Hepatocyte (in vitro differentiated cells): ENCODE data around the gene DPM1. TPM values are rescaled to one million over a fixed set of nuclear protein-coding genes. Genes with fewer than 3 reads are reported as not detected.

Experiments
- DNase-seq: peaks from one replicate; pipeline ENCODE4 v3.0.0-alpha.2; 2016; ENCODE audit warnings: low spot score
- H2AFZ ChIP-seq: fragments of 200-600 bp; sonication (generic); 2 replicates; pipeline ENCODE4 v1.6.0; 2016; ENCODE audit warnings: antibody characterized with exemption, mild to moderate bottlenecking
- H3K27ac ChIP-seq: fragments of 200-600 bp; sonication (generic); 2 replicates; pipeline ENCODE4 v1.5.1; 2016; ENCODE audit warnings: mild to moderate bottlenecking
- H3K27me3 ChIP-seq: fragments of 200-600 bp; sonication (generic); 2 replicates; pipeline ENCODE4 v1.6.1; 2016
- H3K36me3 ChIP-seq: fragments of 200-600 bp; sonication (generic); replicated peaks from 2 replicates; pipeline ENCODE4 v1.5.1; 2016; ENCODE audit warnings: low read depth; ENCODE audit not compliant: insufficient read depth
- H3K4me1 ChIP-seq: fragments of 200-600 bp; sonication (generic); 2 replicates; pipeline ENCODE4 v1.5.1; 2016; ENCODE audit warnings: mild to moderate bottlenecking, moderate library complexity; ENCODE audit not compliant: insufficient read depth
- H3K4me2 ChIP-seq: fragments of 200-600 bp; sonication (generic); 2 replicates; pipeline ENCODE4 v1.6.0; 2016
- H3K4me3 ChIP-seq: fragments of 200-600 bp; sonication (generic); 2 replicates; pipeline ENCODE4 v1.5.1; 2016; ENCODE audit warnings: mild to moderate bottlenecking
- H3K79me2 ChIP-seq: fragments of 200-600 bp; sonication (generic); 2 replicates; pipeline ENCODE4 v1.6.0; 2017; ENCODE audit warnings: mild to moderate bottlenecking
- H3K9me2 ChIP-seq: fragments of 200-600 bp; sonication (generic); replicated peaks from 2 replicates; pipeline ENCODE4 v1.6.0; 2017; ENCODE audit warnings: mild to moderate bottlenecking; ENCODE audit not compliant: insufficient read depth
- H3K9me3 ChIP-seq: fragments of 200-600 bp; sonication (generic); 2 replicates; pipeline ENCODE4 v1.5.1; 2016; ENCODE audit warnings: low read depth, mild to moderate bottlenecking
- H4K20me1 ChIP-seq: fragments of 200-600 bp; sonication (generic); 2 replicates; pipeline ENCODE4 v1.6.0; 2016; ENCODE audit warnings: mild to moderate bottlenecking; ENCODE audit not compliant: insufficient read depth, poor library complexity, severe bottlenecking
- EZH2 ChIP-seq: fragments of 200-600 bp; sonication (generic); IDR thresholded peaks from 2 replicates; pipeline ENCODE4 v1.6.1; 2016; ENCODE audit warnings: antibody characterized with exemption, mild to moderate bottlenecking, borderline replicate concordance
- EZH2phosphoT487 ChIP-seq: fragments of 200-600 bp; sonication (generic); IDR thresholded peaks from one replicate; pipeline ENCODE4 v1.6.1; 2018; ENCODE audit warnings: antibody characterized with exemption, mild to moderate bottlenecking, low read depth, moderate library complexity; ENCODE audit not compliant: unreplicated experiment, severe bottlenecking
- WGBS: methylation state at CpG from one replicate; pipeline ENCODE4 v1.1.6; 2016; ENCODE audit warnings: low lambda C conversion rate; ENCODE audit errors: missing lambda C conversion rate; 5-methylcytosine and 5-hydroxymethylcytosine counted together
- polyA plus RNA-seq: library from polyadenylated mRNA; unstranded; fragments of >200 nt; fragmentation: Nextera tagmentation; extraction: Ambion mirVana; gene quantifications from 2 replicates; pipeline ENCODE4 v1.2.1, GENCODE V29; 2016
- total RNA-seq: library from RNA; depleted of rRNA; stranded (reverse); fragments of >200 nt; gene quantifications from 2 replicates; pipeline ENCODE4 v1.2.3, GENCODE V29; 2014
- TF ChIP-seq, protein P1 (sequence below): fragments of 200-600 bp; sonication (generic); IDR thresholded peaks from 2 replicates; pipeline ENCODE4 v1.5.1; 2016; ENCODE audit warnings: antibody characterized with exemption, mild to moderate bottlenecking; ENCODE audit not compliant: poor library complexity

Gene DPM1
- total and polyA plus RNA-seq, 2 experiments from 2014 or later, result 72.9 to 84.3 TPM

DNA sequence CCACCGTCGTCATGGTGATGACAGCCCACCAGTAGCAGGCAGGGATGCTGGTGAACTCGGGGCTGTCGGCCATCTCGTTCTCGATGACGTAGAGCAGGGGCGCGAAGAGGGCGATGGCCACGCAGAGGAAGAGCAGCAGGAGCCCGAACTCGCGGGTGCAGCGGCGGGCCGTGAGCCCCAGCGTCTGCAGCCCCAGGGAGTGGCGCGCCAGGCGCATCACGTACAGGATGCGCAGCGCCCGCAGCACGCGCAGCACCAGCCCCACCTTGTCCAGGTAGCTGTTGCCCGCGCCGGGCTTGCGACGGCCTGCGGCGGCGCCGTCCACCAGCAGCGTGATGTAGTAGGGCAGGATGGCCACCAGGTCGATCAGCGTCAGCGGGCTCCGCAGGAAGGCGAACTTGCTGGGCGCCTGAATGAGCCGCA lies 46.0 kb upstream of the DPM1 start:
- DNase-seq, result no peak
- Histone ChIP-seq H4K20me1 (no peaks in the 10 kb centered on the region), H3K27ac (no peak overlapping the region), H3K9me2 (no peaks in the 10 kb centered on the region), H3K4me3 (no peak overlapping the region), H3K27me3 (no peaks in the 10 kb centered on the region), H3K9me3 (no peaks in the 10 kb centered on the region), H3K79me2 (no peaks in the 10 kb centered on the region), H3K36me3 (no peaks in the 10 kb centered on the region), H3K4me1 (no peaks in the 10 kb centered on the region), H3K4me2 (no peak overlapping the region), H2AFZ (no peak overlapping the region)
- no peak for TF ChIP-seq EZH2phosphoT487
- no peak for TF ChIP-seq EZH2
- TF ChIP-seq, protein P1, sequence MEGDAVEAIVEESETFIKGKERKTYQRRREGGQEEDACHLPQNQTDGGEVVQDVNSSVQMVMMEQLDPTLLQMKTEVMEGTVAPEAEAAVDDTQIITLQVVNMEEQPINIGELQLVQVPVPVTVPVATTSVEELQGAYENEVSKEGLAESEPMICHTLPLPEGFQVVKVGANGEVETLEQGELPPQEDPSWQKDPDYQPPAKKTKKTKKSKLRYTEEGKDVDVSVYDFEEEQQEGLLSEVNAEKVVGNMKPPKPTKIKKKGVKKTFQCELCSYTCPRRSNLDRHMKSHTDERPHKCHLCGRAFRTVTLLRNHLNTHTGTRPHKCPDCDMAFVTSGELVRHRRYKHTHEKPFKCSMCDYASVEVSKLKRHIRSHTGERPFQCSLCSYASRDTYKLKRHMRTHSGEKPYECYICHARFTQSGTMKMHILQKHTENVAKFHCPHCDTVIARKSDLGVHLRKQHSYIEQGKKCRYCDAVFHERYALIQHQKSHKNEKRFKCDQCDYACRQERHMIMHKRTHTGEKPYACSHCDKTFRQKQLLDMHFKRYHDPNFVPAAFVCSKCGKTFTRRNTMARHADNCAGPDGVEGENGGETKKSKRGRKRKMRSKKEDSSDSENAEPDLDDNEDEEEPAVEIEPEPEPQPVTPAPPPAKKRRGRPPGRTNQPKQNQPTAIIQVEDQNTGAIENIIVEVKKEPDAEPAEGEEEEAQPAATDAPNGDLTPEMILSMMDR, result no peak
- WGBS, result 98% methylated on average over 44 of the region's 44 CpGs

DNA sequence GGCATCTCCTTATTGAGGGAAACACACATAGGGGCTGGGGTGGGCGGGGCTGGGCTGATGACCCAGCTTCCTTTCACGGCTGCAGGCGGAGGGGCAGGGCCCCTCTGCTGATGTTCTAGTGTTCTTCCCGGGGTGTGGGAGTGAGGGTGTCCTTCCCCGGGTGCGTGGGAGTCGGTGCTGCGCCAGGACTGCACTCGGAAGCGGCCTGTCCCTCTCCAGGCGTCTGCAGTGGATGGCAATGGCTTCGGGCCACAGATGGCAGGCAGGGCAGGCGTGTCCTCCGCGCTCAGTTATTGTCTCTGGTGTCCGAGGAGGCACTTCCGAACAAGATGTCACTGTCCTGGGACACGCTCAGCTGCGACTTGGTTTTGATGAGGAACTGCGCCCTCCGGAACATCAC lies 45.4 kb upstream of the DPM1 start:
- Histone ChIP-seq H3K4me2 (no peak overlapping the region), H3K9me3 (no peaks in the 10 kb centered on the region), H3K36me3 (no peaks in the 10 kb centered on the region), H3K4me1 (no peaks in the 10 kb centered on the region), H3K27me3 (no peaks in the 10 kb centered on the region), H2AFZ (no peak overlapping the region), H3K9me2 (no peaks in the 10 kb centered on the region), H3K27ac (no peak overlapping the region), H3K79me2 (no peaks in the 10 kb centered on the region), H4K20me1 (no peaks in the 10 kb centered on the region), H3K4me3 (no peak overlapping the region)
- TF ChIP-seq, protein P1, result no peak
- TF ChIP-seq EZH2phosphoT487, result no peak
- no peak for TF ChIP-seq EZH2
- DNase-seq, result no peak
- 84% methylated on average over 14 of the region's 21 CpGs for WGBS

DNA sequence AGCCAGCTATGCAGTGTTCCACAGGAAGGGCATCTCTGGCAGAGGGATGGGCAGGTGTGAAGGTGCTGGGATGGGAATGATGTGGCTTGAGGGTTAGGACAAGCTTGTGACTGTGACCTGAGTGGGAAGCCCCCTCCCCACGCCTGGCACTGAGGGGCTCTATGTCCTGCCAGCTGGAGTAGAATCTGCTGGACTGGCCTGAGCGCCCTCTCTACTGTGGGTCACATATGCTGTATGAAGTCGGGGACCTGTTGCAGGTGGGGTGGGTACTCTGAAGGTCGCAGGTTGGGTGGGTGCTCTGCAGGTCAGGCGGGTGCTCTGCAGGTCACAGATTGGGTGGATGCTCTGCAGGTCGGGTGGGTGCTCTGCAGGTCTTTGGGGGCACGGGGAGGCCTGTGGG lies 44.3 kb upstream of the DPM1 start:
- WGBS, result 93% methylated on average over 7 of the region's 7 CpGs
- Histone ChIP-seq H3K27ac (no peak overlapping the region), H4K20me1 (no peaks in the 10 kb centered on the region), H3K4me3 (no peak overlapping the region), H3K36me3 (no peaks in the 10 kb centered on the region), H3K27me3 (no peaks in the 10 kb centered on the region), H3K9me2 (no peaks in the 10 kb centered on the region), H2AFZ (no peak overlapping the region), H3K4me2 (no peak overlapping the region), H3K9me3 (no peaks in the 10 kb centered on the region), H3K4me1 (no peaks in the 10 kb centered on the region), H3K79me2 (no peaks in the 10 kb centered on the region)
- TF ChIP-seq, protein P1, result no peak
- TF ChIP-seq EZH2phosphoT487, result no peak
- TF ChIP-seq EZH2, result no peak
- no peak for DNase-seq
